ENCODE measurements around the gene SNRK. TPM values are rescaled to one million over a fixed set of nuclear protein-coding genes. Genes with fewer than 3 reads are reported as not detected.

SNRK gene
- total and polyA plus RNA-seq, 2 experiments from 2014 or later: 5.5 to 18.8 TPM

GRCh38 chr3:43346978-43347749 lies 60.8 kb downstream of the SNRK start:
- Histone ChIP-seq H2AFZ (no peak overlapping the region), H3K27ac (ENCODE audit: low read depth) (no peak overlapping the region), H3K4me3 (no peak overlapping the region), H3K27me3 (ENCODE audit: insufficient read depth) (no peaks in the 10 kb centered on the region), H3F3A (replicated peaks; ENCODE audit: low read depth) (no peaks in the 10 kb centered on the region), H3K4me1 (ENCODE audit: insufficient read depth) (peaks cover 11% of the 10 kb centered on the region; the same call in 1 of the 2 replicates), H3K36me3 (ENCODE audit: insufficient read depth) (no peaks in the 10 kb centered on the region), H3K79me2 (replicated peaks; ENCODE audit: insufficient read depth) (no peaks in the 10 kb centered on the region), H3K4me2 (no peak overlapping the region), H4K20me1 (replicated peaks; ENCODE audit: insufficient read depth) (no peaks in the 10 kb centered on the region; the same call in 1 of the 2 replicates), H3K9me2 (ENCODE audit: insufficient read depth) (no peaks in the 10 kb centered on the region)
- Mint-ChIP-seq H3K27ac (no peak overlapping the region), H3K4me1 (peaks cover 34% of the 10 kb centered on the region), H3K9me3 (no peaks in the 10 kb centered on the region), H3K27me3 (ENCODE audit: insufficient read depth, low read depth, poor library complexity) (peaks cover 13% of the 10 kb centered on the region), H3K4me3 (no peak overlapping the region), H3K36me3 (ENCODE audit: low read depth) (peaks cover 27% of the 10 kb centered on the region)
- TF ChIP-seq CTCF (conservative IDR thresholded peaks at IDR 0.05; ENCODE audit: low read depth in 2 of 2): no peak
- no peak for TF ChIP-seq POLR2AphosphoS5 (IDR thresholded peaks at IDR 0.05; ENCODE audit: low read depth)
- no peak for TF ChIP-seq ZNF114 (CRISPR knock-in tag; IDR thresholded peaks at IDR 0.05)
- TF ChIP-seq EZH2 (IDR thresholded peaks at IDR 0.05; ENCODE audit: low read depth, unreplicated experiment): no peak
- TF ChIP-seq ZNF462 (CRISPR knock-in tag; IDR thresholded peaks at IDR 0.05): no peak
- TF ChIP-seq NANOG (IDR thresholded peaks at IDR 0.05; ENCODE audit: borderline replicate concordance): no peak
- no peak for TF ChIP-seq STAT1 (IDR thresholded peaks at IDR 0.05; ENCODE audit: unreplicated experiment)
- no peak for TF ChIP-seq REST (IDR thresholded peaks at IDR 0.05; ENCODE audit: unreplicated experiment)
- TF ChIP-seq ZNF331 (CRISPR knock-in tag; IDR thresholded peaks at IDR 0.05; ENCODE audit: low read depth): no peak
- no peak for TF ChIP-seq JUNB (IDR thresholded peaks at IDR 0.05; ENCODE audit: unreplicated experiment)
- TF ChIP-seq ETS1 (IDR thresholded peaks at IDR 0.05): no peak
- TF ChIP-seq EZH2phosphoT487 (IDR thresholded peaks at IDR 0.05; ENCODE audit: unreplicated experiment): no peak
- no peak for TF ChIP-seq CREB1 (CRISPR knock-in tag; IDR thresholded peaks at IDR 0.05; ENCODE audit: low read depth)
- DNase-seq (ENCODE audit: low spot score) (no peak), ATAC-seq (no peak)

Measured in GM23338 (cell line).